ENCODE data around the gene CPNE4.

DNA sequence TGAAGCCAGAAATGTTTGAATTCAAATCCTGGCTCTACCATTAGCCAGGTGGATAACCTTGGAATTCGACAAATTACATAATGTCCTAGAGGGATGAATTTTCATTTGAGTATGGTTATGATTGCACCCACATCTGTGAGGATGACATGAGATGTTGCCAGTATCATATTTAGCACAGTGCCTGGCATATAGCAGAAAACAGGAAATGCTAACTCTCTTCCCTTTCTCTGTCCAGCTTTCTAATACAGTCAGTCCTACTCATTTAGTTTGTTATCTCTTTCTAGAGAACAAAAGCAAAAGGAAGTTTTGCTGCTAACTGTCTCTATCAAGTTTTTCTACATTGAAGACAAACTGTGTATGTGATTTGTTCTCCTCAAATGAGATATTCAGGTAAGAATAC lies 231.7 kb downstream of the CPNE4 start:
- TF ChIP-seq, protein P1, sequence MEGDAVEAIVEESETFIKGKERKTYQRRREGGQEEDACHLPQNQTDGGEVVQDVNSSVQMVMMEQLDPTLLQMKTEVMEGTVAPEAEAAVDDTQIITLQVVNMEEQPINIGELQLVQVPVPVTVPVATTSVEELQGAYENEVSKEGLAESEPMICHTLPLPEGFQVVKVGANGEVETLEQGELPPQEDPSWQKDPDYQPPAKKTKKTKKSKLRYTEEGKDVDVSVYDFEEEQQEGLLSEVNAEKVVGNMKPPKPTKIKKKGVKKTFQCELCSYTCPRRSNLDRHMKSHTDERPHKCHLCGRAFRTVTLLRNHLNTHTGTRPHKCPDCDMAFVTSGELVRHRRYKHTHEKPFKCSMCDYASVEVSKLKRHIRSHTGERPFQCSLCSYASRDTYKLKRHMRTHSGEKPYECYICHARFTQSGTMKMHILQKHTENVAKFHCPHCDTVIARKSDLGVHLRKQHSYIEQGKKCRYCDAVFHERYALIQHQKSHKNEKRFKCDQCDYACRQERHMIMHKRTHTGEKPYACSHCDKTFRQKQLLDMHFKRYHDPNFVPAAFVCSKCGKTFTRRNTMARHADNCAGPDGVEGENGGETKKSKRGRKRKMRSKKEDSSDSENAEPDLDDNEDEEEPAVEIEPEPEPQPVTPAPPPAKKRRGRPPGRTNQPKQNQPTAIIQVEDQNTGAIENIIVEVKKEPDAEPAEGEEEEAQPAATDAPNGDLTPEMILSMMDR (IDR thresholded peaks at IDR 0.05): no peak
- TF ChIP-seq POLR2A (IDR thresholded peaks at IDR 0.05): no peak
